Stomach (tissue), 9 donors: Measurements from ENCODE around the gene TUT4. TPM values are rescaled to one million over a fixed set of nuclear protein-coding genes. Genes with fewer than 3 reads are reported as not detected.

Experiments
- DNase-seq, 2 donors: peaks; one replicate each; pipeline versions ENCODE4 v3.0.0 to v3.0.0-alpha.2; 2013 to 2019
- H3K27ac ChIP-seq, 5 donors: fragments of 200-600 bp in 4 of 5; sonication (generic) in 4 of 5; one replicate each; pipeline ENCODE4 v1.5.1; 2013 to 2019; ENCODE audit warnings: mild to moderate bottlenecking in 1 of 5, moderate library complexity in 1 of 5
- H3K27me3 ChIP-seq, 3 donors: fragments of 200-600 bp; sonication (generic); one replicate each; pipeline ENCODE4 v1.5.1; 2017 to 2019; ENCODE audit warnings: mixed run types in 1 of 3
- H3K36me3 ChIP-seq, 4 donors: fragments of 200-600 bp; sonication (generic); 1 replicate in 3 of 4; 2 replicates in 1 of 4; pipeline ENCODE4 v1.5.1; 2016 to 2019
- H3K4me1 ChIP-seq, 4 donors: fragments of 200-600 bp; sonication (generic); one replicate each; pipeline ENCODE4 v1.5.1; 2016 to 2019
- H3K4me3 ChIP-seq, 4 donors: fragments of 200-600 bp; sonication (generic) in 3 of 4; one replicate each; pipeline ENCODE4 v1.5.1; 2016 to 2019; ENCODE audit warnings: mild to moderate bottlenecking in 1 of 4
- H3K9me3 ChIP-seq, 4 donors: fragments of 200-600 bp; sonication (generic); one replicate each; pipeline ENCODE4 v1.5.1; 2016 to 2019
- CTCF ChIP-seq, 7 experiments: fragments of 450-650 bp in 4 of 7; fragments of 200-600 bp in 3 of 7; sonication (generic) in 3 of 7; IDR thresholded peaks; one replicate each; pipeline ENCODE4 v1.5.1; 2016 to 2019; ENCODE audit warnings: antibody characterized with exemption in 7 of 7, control low read depth in 2 of 7, mild to moderate bottlenecking in 1 of 7
- EP300 ChIP-seq: sonication (generic); formaldehyde crosslinking; IDR thresholded peaks from one replicate; pipeline ENCODE4 v1.6.1; 2017; ENCODE audit warnings: antibody characterized with exemption
- POLR2A ChIP-seq, 4 donors: fragments of 450-650 bp; IDR thresholded peaks; one replicate each; pipeline ENCODE4 v1.6.1; 2016; ENCODE audit warnings: antibody characterized with exemption in 4 of 4, control low read depth in 2 of 4, mild to moderate bottlenecking in 1 of 4, moderate library complexity in 1 of 4
- POLR2AphosphoS5 ChIP-seq, 3 donors: sonication (generic); formaldehyde crosslinking; IDR thresholded peaks; one replicate each; pipeline ENCODE4 v1.6.1; 2016; ENCODE audit warnings: antibody characterized with exemption in 3 of 3
- WGBS, 5 donors: extraction: QIAGEN DNeasy Blood & Tissue Kit in 3 of 5; methylation state at CpG; one replicate each; pipeline versions ENCODE4 v1.1.5 to v1.1.7; 2013 to 2018; 5-methylcytosine and 5-hydroxymethylcytosine counted together
- intact Hi-C: fragments of 100-400 bp; cut with DNase I; formaldehyde crosslinking; loops from one replicate; pipeline ENCODE4 v1.15.1; 2023; ENCODE audit warnings: low total_unique reads
- polyA plus RNA-seq, 3 donors: library from polyadenylated mRNA; stranded (reverse); fragments of 200-250 nt; gene quantifications; one replicate each; pipeline ENCODE4 v1.2.3, GENCODE V29; 2013
- total RNA-seq, 5 donors: library from RNA; depleted of rRNA; stranded (reverse); fragments of >200 nt; gene quantifications; one replicate each; pipeline versions ENCODE4 v1.1.0 to v1.2.3, GENCODE V29; 2014 to 2016
- donor health status: healthy with polysubstance abuse.
- donor health status: Bipolar disorder and iron deficiency.
- donor health status: healthy.

Gene TUT4
- total and polyA plus RNA-seq, 8 donors = 11.8 to 107 (median 37.1) TPM

- Histone ChIP-seq H3K27ac (no peak overlapping the region), H3K4me3 (no peak overlapping the region), H3K36me3 (no peaks in the 10 kb centered on the region), H3K27me3 (peaks cover 0 to 6% (median 0%) of the 10 kb centered on the region in 3 donors), H3K4me1 (no peaks in the 10 kb centered on the region), H3K9me3 (no peaks in the 10 kb centered on the region)
- intact Hi-C loops = no loop called here
- TF ChIP-seq POLR2A (IDR thresholded peaks at IDR 0.05) = no peak
- no peak for TF ChIP-seq CTCF (IDR thresholded peaks at IDR 0.05)
- TF ChIP-seq POLR2AphosphoS5 (IDR thresholded peaks at IDR 0.05) = no peak
- TF ChIP-seq EP300 = no peak
- DNase-seq = no peak
Measured at GRCh38 chr1:52588027-52588426, 35.1 kb upstream of the TUT4 start.

GRCh38 chr1:52585474-52585873 is 32.6 kb upstream of the TUT4 start:
- Histone ChIP-seq H3K4me3 (no peak overlapping the region), H3K9me3 (no peaks in the 10 kb centered on the region), H3K36me3 (no peaks in the 10 kb centered on the region), H3K4me1 (no peaks in the 10 kb centered on the region), H3K27ac (no peak overlapping the region), H3K27me3 (peaks cover 0 to 6% (median 0%) of the 10 kb centered on the region in 3 donors)
- no peak for DNase-seq
- intact Hi-C loops = no loop called here
- TF ChIP-seq EP300 (no peak), POLR2AphosphoS5 (IDR thresholded peaks at IDR 0.05) (no peak), POLR2A (IDR thresholded peaks at IDR 0.05) (no peak), CTCF (IDR thresholded peaks at IDR 0.05) (no peak)
- WGBS, 5 donors = 67 to 82% (median 73%) methylated on average over 1 of the region's 1 CpG

GRCh38 chr1:52582116-52582696 is 29.3 kb upstream of the TUT4 start:
- Histone ChIP-seq H3K9me3 (no peaks in the 10 kb centered on the region), H3K4me1 (no peaks in the 10 kb centered on the region), H3K36me3 (no peaks in the 10 kb centered on the region), H3K4me3 (no peak overlapping the region), H3K27ac (no peak overlapping the region), H3K27me3 (peaks cover 0 to 2% (median 0%) of the 10 kb centered on the region in 3 donors)
- TF ChIP-seq EP300 = no peak
- TF ChIP-seq CTCF (IDR thresholded peaks at IDR 0.05) = no peak
- no peak for TF ChIP-seq POLR2A (IDR thresholded peaks at IDR 0.05)
- TF ChIP-seq POLR2AphosphoS5 (IDR thresholded peaks at IDR 0.05) = no peak
- no peak for DNase-seq
- 87 to 94% (median 92%) methylated on average over 10 of the region's 10 CpGs for WGBS, 5 donors
- intact Hi-C loops = no loop called here

GRCh38 chr1:52580283-52580682 is 27.4 kb upstream of the TUT4 start:
- 82 to 93% (median 92%) methylated on average over 3 of the region's 3 CpGs for WGBS, 5 donors
- TF ChIP-seq POLR2AphosphoS5 (IDR thresholded peaks at IDR 0.05) (no peak), CTCF (IDR thresholded peaks at IDR 0.05) (no peak), POLR2A (IDR thresholded peaks at IDR 0.05) (no peak), EP300 (no peak)
- Histone ChIP-seq H3K9me3 (no peaks in the 10 kb centered on the region), H3K4me1 (no peaks in the 10 kb centered on the region), H3K36me3 (no peaks in the 10 kb centered on the region), H3K27ac (no peak overlapping the region), H3K4me3 (no peak overlapping the region), H3K27me3 (no peaks in the 10 kb centered on the region)
- intact Hi-C loops = no loop called here
- DNase-seq = no peak
